A549 (cell line): ENCODE data around the gene SEZ6L2. TPM values are rescaled to one million over a fixed set of nuclear protein-coding genes. Genes with fewer than 3 reads are reported as not detected.

Experiments used
- ATAC-seq, 2 experiments: fragments of 200-7000 bp in 1 of 2; fragments of >200 bp in 1 of 2; cut with Nextera tagmentation in 1 of 2; cut with Tn5 transposase in 1 of 2; 3 replicates each; pipeline versions ENCODE4 v1.8.0 to v1.9.1; 2018 to 2020; ENCODE audit warnings: mild to moderate bottlenecking in 1 of 2, moderate library complexity in 1 of 2
- CTCF ChIA-PET: fragments of 300-600 bp; sonication (Branson Sonifier 250); formaldehyde crosslinking; extraction: SDS; loops from one replicate; lab custom pipeline; 2021; ENCODE audit warnings: antibody characterized with exemption, inconsistent platforms; lab: Yijun Ruan, JAX
- POLR2A ChIA-PET: fragments of 350-600 bp; formaldehyde crosslinking; extraction: SDS; loops from one replicate; lab custom pipeline; 2021; ENCODE audit warnings: antibody characterized with exemption, inconsistent platforms; lab: Yijun Ruan, JAX
- DNase-seq, 2 experiments: peaks; one replicate each; pipeline versions ENCODE4 v3.0.0 to v3.0.0-alpha.2; 2011 to 2016; ENCODE audit warnings: low read depth in 1 of 2, low spot score in 1 of 2
- FAIRE-seq: peaks from 2 replicates; lab custom pipeline; 2011; peaks lifted over from hg19 to GRCh38; lab: Jason Lieb, UNC
- H3K27ac ChIP-seq, 2 experiments: fragments of >200 bp; sonication (Bioruptor Twin); formaldehyde crosslinking; 3 replicates each; pipeline ENCODE4 v1.5.1; 2016 to 2017
- H3K4me1 ChIP-seq: fragments of >200 bp; sonication (Bioruptor Twin); formaldehyde crosslinking; 3 replicates; pipeline ENCODE4 v1.6.1; 2016
- H3K4me2 ChIP-seq: fragments of >200 bp; sonication (Bioruptor Twin); formaldehyde crosslinking; 3 replicates; pipeline ENCODE4 v1.6.1; 2016
- H3K4me3 ChIP-seq: fragments of >200 bp; sonication (Bioruptor Twin); formaldehyde crosslinking; 3 replicates; pipeline ENCODE4 v1.5.1; 2016
- H3K9me3 ChIP-seq: fragments of >200 bp; sonication (Bioruptor Twin); formaldehyde crosslinking; 3 replicates; pipeline ENCODE4 v1.6.1; 2016
- CHD4 ChIP-seq: fragments of 200-600 bp; sonication (generic); IDR thresholded peaks from 2 replicates; pipeline ENCODE4 v1.6.1; 2016; ENCODE audit warnings: antibody characterized with exemption, mild to moderate bottlenecking, borderline replicate concordance
- CTCF ChIP-seq: fragments of >200 bp; sonication (Bioruptor Twin); formaldehyde crosslinking; IDR thresholded peaks from 3 replicates; pipeline ENCODE4 v1.5.1; 2016
- EHF ChIP-seq: fragments of 250-450 bp; sonication (Bioruptor Pico); IDR thresholded peaks from 2 replicates; pipeline ENCODE4 v1.5.0; 2020; ENCODE audit warnings: mild to moderate bottlenecking
- EHMT2 ChIP-seq: fragments of 200-600 bp; sonication (generic); IDR thresholded peaks from 2 replicates; pipeline ENCODE4 v1.6.1; 2016; ENCODE audit warnings: antibody characterized with exemption, low read depth, mild to moderate bottlenecking, moderate library complexity
- ELK1 ChIP-seq: fragments of 150-350 bp; IDR thresholded peaks from 2 replicates; pipeline ENCODE4 v1.6.1; 2014; ENCODE audit warnings: low read depth, mild to moderate bottlenecking, low read length
- ESRRA ChIP-seq: fragments of 150-350 bp; IDR thresholded peaks from 2 replicates; pipeline ENCODE4 v1.6.1; 2014; ENCODE audit warnings: mild to moderate bottlenecking, low read length, borderline replicate concordance
- HDAC2 ChIP-seq: fragments of 200-600 bp; sonication (generic); IDR thresholded peaks from 2 replicates; pipeline ENCODE4 v1.6.1; 2016
- HES2 ChIP-seq: fragments of >200 bp; sonication (Bioruptor Twin); formaldehyde crosslinking; IDR thresholded peaks from 2 replicates; pipeline ENCODE4 v1.6.1; 2016
- HEYL ChIP-seq: fragments of 250-450 bp; sonication (Bioruptor Pico); IDR thresholded peaks from 2 replicates; pipeline ENCODE4 v1.8.0; 2021; ENCODE audit warnings: mild to moderate bottlenecking, moderate library complexity
- HOXB13 ChIP-seq: fragments of 250-450 bp; sonication (Bioruptor Pico); IDR thresholded peaks from 2 replicates; pipeline ENCODE4 v1.5.0; 2020; ENCODE audit warnings: low read depth, mild to moderate bottlenecking, moderate library complexity
- MAX ChIP-seq: IDR thresholded peaks from 2 replicates; pipeline ENCODE4 v1.6.1; 2012
- MAZ ChIP-seq: fragments of 150-350 bp; IDR thresholded peaks from 2 replicates; pipeline ENCODE4 v1.6.1; 2014; ENCODE audit warnings: antibody characterized with exemption, low read depth, low read length, borderline replicate concordance
- MYC ChIP-seq: IDR thresholded peaks from 2 replicates; pipeline ENCODE4 v1.6.1; 2012; ENCODE audit warnings: mild to moderate bottlenecking, inconsistent platforms, low read length, improper control_type of control experiment, borderline replicate concordance
- POLR2AphosphoS2 ChIP-seq: conservative IDR thresholded peaks from 2 replicates; pipeline ENCODE4 v1.6.1; 2012; ENCODE audit warnings: low read length, improper control_type of control experiment, inconsistent platforms
- RARB ChIP-seq: fragments of 250-450 bp; sonication (Bioruptor Pico); IDR thresholded peaks from 2 replicates; pipeline ENCODE4 v1.8.0; 2021; ENCODE audit warnings: mild to moderate bottlenecking, moderate library complexity
- RCOR1 ChIP-seq: fragments of 150-350 bp; IDR thresholded peaks from 2 replicates; pipeline ENCODE4 v1.6.1; 2014; ENCODE audit warnings: antibody characterized with exemption, low read length, low read depth
- RFX5 ChIP-seq: fragments of 450-650 bp; IDR thresholded peaks from 2 replicates; pipeline ENCODE4 v1.7.1; 2014; ENCODE audit warnings: antibody characterized with exemption, mild to moderate bottlenecking, moderate library complexity
- SMC3 ChIP-seq: fragments of >200 bp; sonication (Bioruptor Twin); formaldehyde crosslinking; IDR thresholded peaks from 3 replicates; pipeline ENCODE4 v1.6.1; 2018; ENCODE audit warnings: inconsistent platforms
- TFCP2L1 ChIP-seq: fragments of 250-450 bp; sonication (Bioruptor Pico); IDR thresholded peaks from 2 replicates; pipeline ENCODE4 v1.5.0; 2021; ENCODE audit warnings: mild to moderate bottlenecking
- ZC3H11A ChIP-seq: fragments of 450-650 bp; IDR thresholded peaks from 2 replicates; pipeline ENCODE4 v1.6.1; 2014; ENCODE audit warnings: antibody characterized with exemption, mild to moderate bottlenecking
- ZFP36 ChIP-seq: fragments of 450-650 bp; IDR thresholded peaks from 2 replicates; pipeline ENCODE4 v1.6.1; 2014; ENCODE audit warnings: borderline replicate concordance; ENCODE audit not compliant: partially characterized antibody
- WGBS: methylation state at CpG from one replicate; pipeline ENCODE4 v1.1.6; 2017; ENCODE audit errors: missing lambda C conversion rate; 5-methylcytosine and 5-hydroxymethylcytosine counted together
- polyA plus RNA-seq, 4 experiments: library from polyadenylated mRNA; depleted of rRNA in 3 of 4; stranded (reverse); fragments of >200 nt; fragmentation: RNase III in 1 of 4; extraction: RNeasy Plus Mini Kit Qiagen cat#74134 plus additional on column Dnase treatment in 1 of 4; gene quantifications; 2 replicates in 3 of 4; 3 replicates in 1 of 4; pipeline ENCODE4 v1.2.3, GENCODE V29; 2011 to 2017
- TF ChIP-seq, protein P1 (sequence below): fragments of 450-650 bp; IDR thresholded peaks from 2 replicates; pipeline ENCODE4 v1.6.1; 2014; ENCODE audit warnings: antibody characterized with exemption
- TF ChIP-seq, protein P2 (sequence below): fragments of 200-600 bp; sonication (generic); IDR thresholded peaks from 2 replicates; pipeline ENCODE4 v1.6.1; 2016; ENCODE audit warnings: antibody characterized with exemption, mild to moderate bottlenecking, moderate library complexity

The SEZ6L2 gene
- polyA plus RNA-seq, 2 of the 4 experiments (the other 2 are of a cell fraction): 4.3 to 11.4 TPM

DNA sequence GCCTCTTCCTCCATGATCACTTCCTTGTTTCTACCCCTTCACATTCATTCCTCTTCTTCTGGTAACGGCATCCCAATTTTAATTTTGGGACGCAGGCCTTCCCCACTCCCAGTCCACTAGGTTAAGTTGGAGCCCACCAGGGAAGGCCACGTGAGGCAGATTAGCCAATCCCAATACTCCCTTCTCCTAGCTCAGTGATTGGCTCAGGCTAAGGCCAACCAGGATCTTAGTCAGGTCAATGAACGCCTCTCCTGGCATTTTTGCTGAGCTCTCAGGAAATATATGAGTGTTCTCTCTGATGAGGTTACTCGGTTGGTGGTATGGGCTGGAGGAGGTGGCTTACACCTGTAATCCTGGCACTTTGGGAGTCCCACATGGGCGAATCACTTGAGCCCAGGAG lies 15.4 kb downstream of the SEZ6L2 start:
- Histone ChIP-seq H3K27ac (no peak overlapping the region), H3K4me3 (no peak overlapping the region), H3K4me2 (no peak overlapping the region), H3K9me3 (no peaks in the 10 kb centered on the region), H3K4me1 (no peaks in the 10 kb centered on the region)
- CTCF ChIA-PET: interaction anchor here (0.6 to 3.7 kb wide), 5 partner anchors 12 to 148 kb away, joined by 3 to 9 read pairs (median 4); partner anchors contain the start of genes CDIPT and TLCD3B
- ATAC-seq (no peak), DNase-seq (no peak), FAIRE-seq (no peak)
- TF ChIP-seq, protein P1, sequence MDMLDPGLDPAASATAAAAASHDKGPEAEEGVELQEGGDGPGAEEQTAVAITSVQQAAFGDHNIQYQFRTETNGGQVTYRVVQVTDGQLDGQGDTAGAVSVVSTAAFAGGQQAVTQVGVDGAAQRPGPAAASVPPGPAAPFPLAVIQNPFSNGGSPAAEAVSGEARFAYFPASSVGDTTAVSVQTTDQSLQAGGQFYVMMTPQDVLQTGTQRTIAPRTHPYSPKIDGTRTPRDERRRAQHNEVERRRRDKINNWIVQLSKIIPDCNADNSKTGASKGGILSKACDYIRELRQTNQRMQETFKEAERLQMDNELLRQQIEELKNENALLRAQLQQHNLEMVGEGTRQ: peak; percentile 39; the same call in 1 of the 2 replicates
- TF ChIP-seq SMC3: no peak
- POLR2A ChIA-PET: no interaction called here
- 84% methylated on average over 6 of the region's 6 CpGs for WGBS

DNA sequence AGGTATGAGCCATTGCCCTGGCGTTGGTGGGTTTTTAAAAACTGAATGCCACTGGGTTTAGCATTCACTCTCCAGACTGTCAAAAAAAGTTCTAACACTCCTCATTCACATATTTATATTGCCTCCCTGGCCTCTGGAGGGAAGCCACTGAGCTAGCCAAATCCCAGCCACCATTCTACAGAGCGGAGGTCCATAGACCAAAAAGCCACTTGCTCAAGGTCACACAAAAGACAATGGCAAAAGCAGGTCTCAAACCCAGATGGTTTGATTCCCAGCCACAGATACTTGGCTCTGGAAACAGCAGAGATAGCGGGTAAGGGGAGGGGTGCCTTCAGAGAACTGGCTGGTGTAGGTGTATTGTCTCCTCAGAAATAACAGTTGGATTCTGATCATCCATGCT lies 18.3 kb downstream of the SEZ6L2 start:
- ChIA-PET CTCF (interaction anchor here (0.6 to 1.8 kb wide), 7 partner anchors 18 to 181 kb away, joined by 3 to 5 read pairs (median 3); partner anchors contain the start of genes CDIPT and MVP), POLR2A (no interaction called here)
- TF ChIP-seq EHF (CRISPR knock-in tag): no peak
- no peak for TF ChIP-seq ESRRA
- no peak for TF ChIP-seq POLR2AphosphoS2
- TF ChIP-seq MAX: no peak
- no peak for TF ChIP-seq EHMT2
- no peak for ATAC-seq
- WGBS: 82% methylated on average over 3 of the region's 3 CpGs
- DNase-seq: no peak
- H3K4me1 ChIP-seq: 0 out of 3 replicates have a peak, but pooled peaks cover 3% of the 10 kb centered on the region
- H3K4me2 ChIP-seq: no peak overlapping the region
- FAIRE-seq: no peak
- H3K27ac ChIP-seq: no peak overlapping the region
- no peaks in the 10 kb centered on the region for H3K9me3 ChIP-seq
- H3K4me3 ChIP-seq: no peak overlapping the region

GRCh38 chr16:29878172-29878571 lies 21.2 kb downstream of the SEZ6L2 start:
- no peak for ATAC-seq
- H3K4me1 ChIP-seq: 0 out of 3 replicates have a peak, but pooled peaks cover 3% of the 10 kb centered on the region
- no peak for FAIRE-seq
- no peaks in the 10 kb centered on the region for H3K9me3 ChIP-seq
- 95% methylated on average over 14 of the region's 14 CpGs for WGBS
- H3K4me3 ChIP-seq: no peak overlapping the region
- ChIA-PET CTCF (interaction anchor here (0.7 to 1.9 kb wide), 5 partner anchors 11 to 40 kb away, joined by 3 to 7 read pairs (median 3); partner anchors contain the start of gene CDIPT), POLR2A (no interaction called here)
- no peak overlapping the region for H3K4me2 ChIP-seq
- no peak for DNase-seq
- no peak overlapping the region for H3K27ac ChIP-seq
- TF ChIP-seq RARB: no peak
- no peak for TF ChIP-seq HOXB13 (CRISPR knock-in tag)
- TF ChIP-seq ZFP36: no peak
- TF ChIP-seq RFX5: no peak
- TF ChIP-seq EHF (CRISPR knock-in tag): no peak
- TF ChIP-seq HES2: no peak
- no peak for TF ChIP-seq ELK1
- no peak for TF ChIP-seq ZC3H11A
- no peak for TF ChIP-seq CHD4
- TF ChIP-seq HEYL (CRISPR knock-in tag): no peak
- TF ChIP-seq TFCP2L1 (CRISPR knock-in tag): no peak
- TF ChIP-seq MYC: no peak
- no peak for TF ChIP-seq RCOR1
- TF ChIP-seq, protein P2, sequence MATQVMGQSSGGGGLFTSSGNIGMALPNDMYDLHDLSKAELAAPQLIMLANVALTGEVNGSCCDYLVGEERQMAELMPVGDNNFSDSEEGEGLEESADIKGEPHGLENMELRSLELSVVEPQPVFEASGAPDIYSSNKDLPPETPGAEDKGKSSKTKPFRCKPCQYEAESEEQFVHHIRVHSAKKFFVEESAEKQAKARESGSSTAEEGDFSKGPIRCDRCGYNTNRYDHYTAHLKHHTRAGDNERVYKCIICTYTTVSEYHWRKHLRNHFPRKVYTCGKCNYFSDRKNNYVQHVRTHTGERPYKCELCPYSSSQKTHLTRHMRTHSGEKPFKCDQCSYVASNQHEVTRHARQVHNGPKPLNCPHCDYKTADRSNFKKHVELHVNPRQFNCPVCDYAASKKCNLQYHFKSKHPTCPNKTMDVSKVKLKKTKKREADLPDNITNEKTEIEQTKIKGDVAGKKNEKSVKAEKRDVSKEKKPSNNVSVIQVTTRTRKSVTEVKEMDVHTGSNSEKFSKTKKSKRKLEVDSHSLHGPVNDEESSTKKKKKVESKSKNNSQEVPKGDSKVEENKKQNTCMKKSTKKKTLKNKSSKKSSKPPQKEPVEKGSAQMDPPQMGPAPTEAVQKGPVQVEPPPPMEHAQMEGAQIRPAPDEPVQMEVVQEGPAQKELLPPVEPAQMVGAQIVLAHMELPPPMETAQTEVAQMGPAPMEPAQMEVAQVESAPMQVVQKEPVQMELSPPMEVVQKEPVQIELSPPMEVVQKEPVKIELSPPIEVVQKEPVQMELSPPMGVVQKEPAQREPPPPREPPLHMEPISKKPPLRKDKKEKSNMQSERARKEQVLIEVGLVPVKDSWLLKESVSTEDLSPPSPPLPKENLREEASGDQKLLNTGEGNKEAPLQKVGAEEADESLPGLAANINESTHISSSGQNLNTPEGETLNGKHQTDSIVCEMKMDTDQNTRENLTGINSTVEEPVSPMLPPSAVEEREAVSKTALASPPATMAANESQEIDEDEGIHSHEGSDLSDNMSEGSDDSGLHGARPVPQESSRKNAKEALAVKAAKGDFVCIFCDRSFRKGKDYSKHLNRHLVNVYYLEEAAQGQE: no peak
- no peak for TF ChIP-seq MAZ
- no peak for TF ChIP-seq HDAC2
- no peak for TF ChIP-seq CTCF
